ENCODE measurements around the gene MAST3.

MAST3 gene

DNA sequence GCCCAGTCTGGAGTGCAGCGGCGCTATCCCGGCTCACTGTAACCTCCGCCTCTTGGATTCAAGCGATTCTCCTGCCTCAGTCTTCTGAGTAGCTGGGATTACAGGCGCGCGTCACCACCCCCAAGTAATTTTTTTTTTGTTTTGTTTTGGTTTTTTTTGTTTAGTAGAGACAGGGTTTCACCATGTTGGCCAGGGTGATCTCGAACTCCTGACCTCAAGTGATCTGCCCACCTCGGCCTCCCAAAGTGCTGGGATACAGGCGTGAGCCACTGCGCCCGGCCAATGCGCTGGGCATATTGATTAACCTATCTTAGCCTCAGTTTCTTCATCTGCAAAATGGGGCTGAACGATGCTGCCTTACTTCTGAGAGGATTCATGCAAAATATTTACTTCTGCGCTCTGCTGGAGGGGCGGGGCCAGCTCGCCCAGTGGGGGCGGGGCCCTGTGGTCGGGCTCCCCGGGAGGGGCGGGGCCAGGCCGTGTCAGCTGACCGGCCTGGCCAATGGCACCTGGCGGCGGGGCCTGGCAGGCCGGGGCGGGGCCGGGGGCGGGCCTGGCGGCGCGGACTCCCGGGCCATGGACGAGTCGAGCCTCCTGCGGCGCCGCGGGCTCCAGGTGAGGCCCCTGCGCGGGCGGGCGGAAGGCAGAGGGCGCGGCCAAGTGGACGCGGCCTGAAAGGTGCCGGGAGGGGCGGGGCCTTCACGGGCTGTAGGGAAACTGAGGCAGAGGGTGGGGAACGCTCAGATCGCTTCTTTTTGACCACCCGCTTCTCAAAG lies at the start of gene MAST3:
MAST3 (plus strand) TSS at position 562 of the 776 bp plus-strand sequence; CDS start at position 577, 15 bp downstream.
- peak; percentile 94 for DNase-seq (ENCODE audit: low read depth in 2 of 2)

DNA sequence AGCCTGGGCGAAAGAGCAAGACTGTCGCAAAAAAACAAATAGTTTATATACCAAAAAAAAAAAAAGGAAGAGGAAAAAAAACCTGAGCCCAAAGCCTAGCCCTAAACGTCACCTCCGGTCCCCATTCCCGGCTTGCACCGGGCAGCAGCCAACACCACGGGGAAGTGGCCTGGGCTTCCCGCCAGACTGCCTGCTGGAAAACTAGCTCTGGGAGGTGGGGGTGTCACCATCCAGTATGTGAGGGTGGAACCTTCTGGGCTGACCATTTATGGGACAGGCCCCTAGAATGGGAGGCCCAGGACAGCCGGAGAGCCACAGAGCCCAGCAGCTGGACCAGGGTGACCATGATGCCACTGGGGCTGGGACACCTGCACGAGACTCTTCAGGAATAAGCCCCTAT lies 48.2 kb upstream of the MAST3 start:
- no peak for DNase-seq (ENCODE audit: low read depth in 2 of 2)

DNA sequence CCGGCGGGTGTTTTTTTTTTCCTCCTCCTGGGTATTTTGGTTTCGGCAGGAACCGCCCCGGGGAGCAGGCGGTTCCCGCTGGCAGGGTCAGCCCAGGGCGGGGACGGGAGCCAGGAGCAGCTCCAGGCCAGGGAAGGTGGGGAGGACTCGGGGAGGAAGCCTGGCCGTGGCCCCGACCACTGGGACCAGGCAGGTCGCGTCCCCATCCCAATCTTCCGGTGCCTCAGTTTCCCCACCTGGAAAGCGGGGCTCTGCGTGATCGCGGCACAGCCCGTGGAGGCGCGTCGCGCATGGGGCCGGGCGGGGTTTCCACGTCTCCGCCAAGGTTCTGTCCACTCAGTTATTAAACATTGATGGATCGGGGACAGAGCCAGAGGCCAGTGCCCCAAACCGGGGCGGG lies 45.7 kb upstream of the MAST3 start:
- DNase-seq (ENCODE audit: low read depth in 2 of 2) = no peak

DNA sequence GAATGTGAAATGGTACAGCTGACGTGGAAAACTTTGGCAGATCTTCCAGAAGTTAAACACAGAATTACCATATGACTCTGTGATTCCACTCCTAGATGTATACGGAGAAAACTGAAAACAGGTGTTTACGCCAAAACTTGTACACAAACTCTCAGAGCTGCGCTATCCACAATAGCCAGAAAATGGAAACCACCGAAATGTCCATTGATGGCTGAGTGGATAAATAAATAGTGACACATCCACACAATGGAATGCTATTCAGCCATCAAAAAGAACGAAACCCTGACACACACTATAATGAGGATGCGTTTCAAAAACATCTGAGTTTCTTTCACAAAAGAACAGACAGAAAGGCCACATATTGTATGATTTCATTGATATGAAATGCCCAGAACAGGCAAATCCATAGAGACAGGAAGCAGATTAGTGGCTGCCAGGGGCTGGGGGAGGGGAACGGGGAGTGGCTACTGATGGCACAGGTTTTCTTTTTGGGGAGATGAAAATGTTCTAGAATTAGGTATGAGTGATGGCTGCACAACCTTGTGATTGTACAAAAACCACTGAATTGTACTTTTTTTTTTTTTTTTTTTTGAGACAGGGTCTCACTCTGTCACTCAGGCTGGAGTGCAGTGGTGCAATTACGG lies 43.9 kb upstream of the MAST3 start:
- DNase-seq (ENCODE audit: low read depth in 2 of 2) = no peak

DNA sequence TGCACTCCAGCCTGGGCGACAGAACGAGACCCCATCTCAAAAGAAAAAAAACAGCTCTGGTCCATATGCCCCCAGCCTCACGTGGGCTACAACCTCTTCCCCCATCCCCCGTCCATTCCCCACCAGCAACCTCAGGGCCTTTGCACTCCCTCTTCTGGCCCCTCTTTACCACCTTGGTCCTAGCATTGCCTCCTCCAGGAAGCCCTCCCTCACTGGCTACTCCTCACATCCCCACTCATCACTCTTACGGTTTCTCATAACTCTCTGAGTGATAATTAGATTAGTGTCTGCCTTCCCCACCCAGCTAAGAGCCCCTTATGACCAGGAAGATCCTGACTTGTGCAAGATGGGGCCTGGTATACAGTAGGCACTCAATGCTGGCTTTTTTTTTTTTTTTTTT lies 41.6 kb upstream of the MAST3 start:
- DNase-seq (ENCODE audit: low read depth in 2 of 2) = no peak

DNA sequence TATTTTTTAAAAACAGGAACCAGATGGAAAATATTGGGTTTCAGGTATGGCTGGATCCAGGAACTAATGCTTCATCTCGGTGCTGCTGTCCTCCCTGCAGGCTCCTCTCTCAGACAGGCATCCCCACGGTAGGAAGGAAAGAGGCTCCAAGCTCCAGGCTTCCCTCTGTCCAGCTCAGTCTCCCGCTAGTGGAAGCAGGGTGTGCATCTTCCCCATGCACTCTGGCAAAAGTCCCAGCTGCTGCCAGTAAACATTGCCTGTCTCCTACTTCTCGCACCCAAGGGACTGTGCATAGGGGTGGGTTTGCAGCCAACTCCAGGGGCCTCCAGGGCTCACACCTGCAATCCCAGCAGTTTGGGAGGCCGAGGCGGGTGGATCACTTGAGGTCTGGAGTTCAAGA lies 40.0 kb upstream of the MAST3 start:
- no peak for DNase-seq (ENCODE audit: low read depth in 2 of 2)

DNA sequence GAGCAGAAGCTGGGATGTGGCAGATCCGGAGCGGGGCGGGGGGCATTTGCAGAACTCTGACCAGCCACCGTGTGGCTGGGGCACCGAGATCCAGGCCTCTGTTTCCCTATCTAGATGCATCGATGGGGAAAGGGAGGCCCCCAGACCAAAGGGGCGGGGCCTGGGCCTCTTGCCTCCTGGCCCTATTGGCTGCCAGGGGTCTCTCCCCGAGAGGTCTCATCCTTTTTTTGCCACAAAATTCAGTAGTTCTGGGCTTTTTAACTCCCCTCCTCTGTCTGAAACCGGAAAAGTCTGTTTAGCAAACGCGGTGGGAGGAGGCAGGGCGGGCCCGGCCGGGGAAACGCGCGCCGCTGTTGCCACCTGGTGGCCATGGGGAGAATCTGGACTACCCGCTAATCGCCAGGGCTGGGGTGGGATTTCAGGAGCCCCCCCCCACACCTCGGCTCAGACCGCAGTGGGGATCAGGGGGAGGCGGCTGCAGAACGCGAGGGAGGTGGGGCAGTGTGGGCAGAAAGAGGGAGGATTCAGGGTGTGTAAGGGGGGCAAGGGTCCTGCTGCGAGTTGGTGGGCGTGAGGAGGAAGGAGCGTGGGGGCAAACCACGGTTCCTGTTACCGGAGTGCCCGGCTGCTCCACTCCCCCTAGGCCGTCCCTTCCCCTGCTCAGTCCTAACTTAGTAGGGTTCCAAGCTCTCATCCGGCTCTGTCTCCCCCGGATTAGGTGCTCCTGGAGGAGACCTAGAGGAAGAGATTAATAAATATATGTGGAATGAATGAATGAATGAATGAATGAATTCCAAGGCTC lies 39.2 kb upstream of the MAST3 start:
- DNase-seq (ENCODE audit: low read depth in 2 of 2) = peak; percentile 55 to 65

DNA sequence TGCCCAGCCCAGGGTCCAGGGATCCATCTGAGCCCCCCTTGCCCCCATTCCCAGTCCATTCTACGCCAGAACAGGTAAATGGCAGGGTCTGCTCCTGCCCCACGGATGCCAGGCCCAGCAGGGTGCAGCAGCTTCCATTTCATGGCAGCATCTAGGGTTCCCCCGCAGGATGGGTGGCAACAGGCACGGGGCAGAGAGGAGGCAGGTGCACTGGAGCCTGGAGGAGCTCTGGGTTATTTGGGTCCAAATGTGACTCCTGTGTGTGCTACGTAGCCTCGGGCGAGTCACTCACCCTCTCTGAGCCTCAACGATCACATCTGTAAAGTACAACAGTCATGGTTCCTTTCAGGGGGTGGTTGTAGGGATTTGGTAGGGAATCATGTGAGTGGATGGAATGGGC lies 38.3 kb upstream of the MAST3 start:
- DNase-seq (ENCODE audit: low read depth in 2 of 2) = no peak

DNA sequence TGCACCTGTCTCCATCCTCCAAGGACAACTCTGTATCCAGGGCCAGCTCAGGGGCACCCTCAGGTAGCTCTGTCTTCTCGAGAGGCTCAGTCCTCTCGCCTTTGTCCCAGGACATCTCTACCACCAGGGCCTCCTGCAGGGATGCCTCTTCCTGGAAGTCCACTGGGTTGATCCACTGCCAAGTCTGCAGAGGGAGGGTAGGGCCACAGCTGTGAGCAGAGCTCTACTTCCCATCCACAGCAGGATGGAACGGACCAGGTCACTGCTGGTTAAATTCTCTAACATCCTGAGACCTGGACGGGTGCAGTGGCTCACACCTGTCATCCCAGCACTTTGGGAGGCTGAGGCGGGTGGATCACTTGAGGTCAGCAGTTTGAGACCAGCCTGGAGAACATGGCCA lies 37.7 kb upstream of the MAST3 start:
- DNase-seq (ENCODE audit: low read depth in 2 of 2) = no peak

DNA sequence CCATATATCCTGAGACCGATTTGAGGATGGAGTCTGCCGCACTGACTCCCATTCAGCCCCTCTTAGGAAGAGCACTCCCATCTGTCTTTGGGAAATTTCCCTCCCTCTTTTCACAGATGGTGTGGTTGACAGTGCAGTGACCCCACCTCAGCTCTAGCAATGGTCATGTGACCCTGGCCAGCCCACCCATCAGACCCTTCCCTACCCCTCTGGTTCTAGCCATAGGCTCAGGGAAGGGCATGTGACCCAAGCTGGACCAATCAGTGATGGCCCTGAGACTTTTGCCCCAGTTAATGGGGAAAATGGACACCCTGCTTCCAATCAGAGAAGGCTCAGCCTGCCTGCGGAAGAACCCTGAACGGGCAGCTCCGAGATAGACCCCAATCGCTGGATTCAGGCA lies 37.1 kb upstream of the MAST3 start:
- DNase-seq (ENCODE audit: low read depth in 2 of 2) = no peak

DNA sequence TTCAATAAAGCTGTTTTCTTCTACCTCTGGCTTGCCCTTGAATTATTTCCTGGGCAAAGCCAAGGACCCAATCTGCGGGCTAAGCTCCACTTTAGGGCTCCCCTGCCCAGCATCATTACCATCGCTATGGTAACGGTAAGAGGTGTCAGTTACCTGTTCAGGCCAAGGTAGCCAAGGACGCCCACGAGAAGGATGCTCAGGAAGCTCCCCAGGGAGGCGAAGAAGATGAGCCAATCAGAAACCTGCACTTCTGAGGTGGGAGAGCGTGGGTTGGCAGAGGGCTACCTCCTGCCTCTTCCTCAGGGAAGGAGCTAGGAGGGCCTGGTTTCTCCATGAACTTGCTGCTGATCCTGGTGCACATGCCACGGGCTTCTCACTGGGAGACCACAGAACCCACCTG lies 35.5 kb upstream of the MAST3 start:
- no peak for DNase-seq (ENCODE audit: low read depth in 2 of 2)

DNA sequence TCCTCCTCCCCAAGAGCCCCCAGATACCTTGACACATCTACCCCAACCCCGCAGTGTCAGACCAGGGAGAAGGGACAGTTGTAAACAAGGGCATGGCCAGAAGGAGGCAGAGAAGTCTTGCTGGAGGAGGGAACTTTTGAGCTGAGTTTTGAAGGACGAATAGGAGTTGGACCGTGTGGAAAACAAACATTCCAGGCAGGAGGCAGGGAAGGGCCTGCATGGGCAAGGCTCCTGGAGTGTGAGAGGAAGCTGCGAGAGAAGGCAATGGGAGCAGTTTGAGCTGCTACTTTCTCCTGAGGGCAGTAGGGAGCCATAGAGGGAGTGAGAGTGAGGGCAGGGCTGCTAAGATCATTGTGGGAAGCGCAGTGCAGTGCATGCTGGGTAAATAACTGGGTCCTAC lies 34.1 kb upstream of the MAST3 start:
- no peak for DNase-seq (ENCODE audit: low read depth in 2 of 2)

DNA sequence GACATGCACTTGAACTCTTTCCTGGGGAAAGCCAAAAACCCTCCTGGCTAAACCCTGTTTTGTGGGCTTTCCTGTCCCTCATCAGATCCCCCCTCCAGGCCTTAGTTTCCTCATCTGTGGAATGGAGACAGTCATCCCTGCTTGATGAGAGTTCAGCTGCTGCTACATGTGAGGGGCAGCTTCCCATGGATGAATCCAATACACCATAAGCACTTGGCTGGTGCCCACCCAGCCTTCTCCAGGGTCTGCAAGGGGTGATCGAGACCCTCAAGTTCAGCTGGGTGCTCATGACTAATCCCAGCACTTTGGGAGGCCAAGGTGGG lies 32.4 kb upstream of the MAST3 start:
- DNase-seq (ENCODE audit: low read depth in 2 of 2) = no peak

DNA sequence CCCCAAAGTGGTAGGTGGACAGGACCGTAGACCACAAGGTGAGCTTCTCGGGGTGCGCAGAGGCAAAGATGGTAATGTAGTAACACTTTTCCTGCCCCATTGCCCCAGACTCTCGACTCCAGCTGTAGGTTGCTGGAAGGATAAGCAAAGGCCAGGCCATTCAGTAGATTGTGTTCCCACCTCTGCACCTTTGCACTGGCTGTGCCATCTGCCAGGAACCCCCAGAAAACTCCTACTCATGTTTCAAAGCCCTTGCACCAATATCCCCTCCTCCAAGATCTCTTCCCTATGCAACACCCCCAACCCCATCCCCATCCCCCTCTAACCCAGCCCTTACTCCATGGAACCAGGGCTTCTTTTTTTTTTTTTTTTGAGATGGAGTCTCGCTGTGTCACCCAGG lies 29.2 kb upstream of the MAST3 start:
- no peak for DNase-seq (ENCODE audit: low read depth in 2 of 2)

DNA sequence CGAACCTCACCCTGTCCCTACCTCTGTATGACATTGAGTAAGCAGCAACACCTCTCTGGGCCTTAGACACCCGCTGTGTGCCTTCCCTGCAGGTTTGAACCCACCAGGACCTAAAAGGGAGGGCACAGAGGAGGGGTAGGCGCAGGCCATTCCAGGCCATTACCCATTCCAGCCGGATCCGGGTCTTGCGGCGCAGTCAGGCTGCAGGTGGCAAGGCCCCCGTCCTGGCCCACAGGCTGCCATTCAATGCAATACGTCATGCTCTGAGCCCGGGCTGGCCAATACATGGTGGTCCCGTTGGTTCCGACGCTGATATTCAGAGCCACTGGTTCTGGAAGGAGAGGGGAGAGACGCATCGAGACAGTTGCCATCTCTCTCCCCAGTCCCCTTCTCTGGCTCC lies 28.2 kb upstream of the MAST3 start:
- no peak for DNase-seq (ENCODE audit: low read depth in 2 of 2)

DNA sequence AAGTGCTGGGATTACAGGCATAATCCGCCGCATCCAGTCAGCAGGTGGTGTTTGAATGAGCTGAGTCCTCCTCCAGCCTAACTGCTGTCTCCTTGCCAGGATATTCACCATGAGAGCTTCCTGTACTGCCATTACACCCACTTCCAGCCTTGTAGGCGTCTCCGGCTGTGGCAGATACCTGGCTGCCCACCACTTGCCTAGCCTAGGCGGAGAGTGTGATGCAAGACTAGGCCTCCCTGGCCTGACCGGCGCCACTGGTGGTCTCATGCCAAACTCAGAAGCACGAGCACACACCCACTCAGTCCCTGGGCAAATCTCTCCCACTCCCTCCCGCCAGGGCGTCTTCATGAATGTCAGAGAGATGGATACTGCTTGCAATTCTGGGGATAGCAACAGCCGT lies 27.4 kb upstream of the MAST3 start:
- no peak for DNase-seq (ENCODE audit: low read depth in 2 of 2)

DNA sequence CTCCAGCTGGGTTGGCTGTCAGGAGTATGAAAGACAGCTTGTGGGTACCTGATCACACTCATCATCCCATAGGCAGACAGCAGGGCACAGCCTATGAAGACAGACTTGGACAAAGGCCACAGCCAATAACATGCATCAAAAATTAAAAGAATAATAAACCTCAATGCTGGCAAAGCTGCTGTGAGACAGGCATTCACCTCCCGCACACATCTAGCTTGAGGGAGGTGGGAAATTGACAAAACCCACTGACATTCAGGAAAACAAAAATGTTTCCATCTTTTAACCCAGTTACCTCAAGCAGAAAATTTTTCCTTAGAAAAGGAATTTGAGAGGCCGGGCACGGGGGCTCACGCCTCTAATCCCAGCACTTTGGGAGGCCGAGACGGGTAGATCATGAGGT lies 25.2 kb upstream of the MAST3 start:
- no peak for DNase-seq (ENCODE audit: low read depth in 2 of 2)

DNA sequence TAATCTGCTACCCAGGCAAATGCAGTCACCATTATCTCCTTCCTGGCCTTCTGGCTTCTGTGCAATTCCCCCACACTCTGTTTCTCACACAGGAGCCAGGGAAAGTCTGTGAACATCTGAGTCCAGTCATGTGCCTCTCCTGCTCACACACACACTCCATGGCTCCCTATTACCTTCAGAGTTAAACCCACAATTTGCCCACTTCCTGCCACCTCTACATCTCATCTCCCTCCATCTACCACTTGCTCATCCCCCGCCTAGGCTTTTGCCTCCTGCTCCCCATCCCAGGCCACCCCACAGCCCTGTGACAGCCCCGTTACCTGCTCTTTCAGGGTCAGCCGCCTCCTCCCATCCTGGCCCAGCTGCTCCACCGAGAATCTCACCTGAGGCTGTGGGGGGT lies 24.4 kb upstream of the MAST3 start:
- DNase-seq (ENCODE audit: low read depth in 2 of 2) = no peak

DNA sequence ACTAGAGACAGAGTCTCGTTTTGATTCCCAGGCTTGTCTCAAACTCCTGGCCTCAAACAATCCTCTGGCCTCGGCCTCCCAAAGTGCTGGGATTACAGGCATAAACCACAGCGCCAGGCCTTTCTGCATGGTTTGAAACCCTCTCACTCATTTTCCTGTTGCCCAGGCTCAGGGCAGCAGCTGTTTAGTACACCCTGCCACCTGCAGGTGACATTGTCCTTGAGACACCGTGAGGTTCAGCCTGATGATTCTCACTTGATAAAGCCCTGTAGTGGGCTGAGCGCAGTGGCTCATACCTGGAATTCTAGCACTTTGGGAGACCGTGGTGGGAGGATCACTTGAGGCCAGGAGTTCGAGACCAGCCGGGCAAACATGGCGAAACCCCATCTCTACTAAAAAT lies 23.4 kb upstream of the MAST3 start:
- DNase-seq (ENCODE audit: low read depth in 2 of 2) = no peak

DNA sequence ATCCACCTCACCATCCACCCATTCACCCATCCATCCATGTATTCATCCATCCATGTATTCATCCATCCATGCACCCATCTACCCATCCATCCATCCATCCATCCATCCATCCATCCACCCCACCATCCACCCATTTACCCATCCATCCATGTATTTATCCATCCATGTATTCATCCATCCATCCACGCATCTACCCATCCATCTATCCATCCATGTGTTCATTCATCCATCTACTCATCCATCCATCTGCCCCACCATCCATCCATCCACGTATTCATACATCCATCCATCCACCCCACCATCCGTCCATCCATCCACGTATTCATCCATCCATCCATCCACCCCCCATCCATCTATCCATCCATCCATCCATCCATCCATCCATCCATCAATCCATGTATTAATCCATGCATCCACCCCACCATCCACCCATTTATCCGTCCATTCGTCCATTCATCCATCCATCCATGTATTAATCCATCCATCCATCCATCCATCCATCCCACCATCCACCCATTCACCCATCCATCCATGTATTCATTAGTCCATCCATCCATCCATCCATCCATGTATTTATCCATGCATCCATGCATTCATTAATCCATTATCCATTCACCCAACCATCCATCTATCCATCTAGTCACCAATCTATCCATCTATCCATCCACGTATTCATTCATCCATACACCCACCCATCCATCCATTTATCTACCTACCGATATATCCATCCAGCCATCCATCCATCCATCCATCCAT lies 13.5 kb upstream of the MAST3 start:
- no peak for DNase-seq (ENCODE audit: low read depth in 2 of 2)

DNA sequence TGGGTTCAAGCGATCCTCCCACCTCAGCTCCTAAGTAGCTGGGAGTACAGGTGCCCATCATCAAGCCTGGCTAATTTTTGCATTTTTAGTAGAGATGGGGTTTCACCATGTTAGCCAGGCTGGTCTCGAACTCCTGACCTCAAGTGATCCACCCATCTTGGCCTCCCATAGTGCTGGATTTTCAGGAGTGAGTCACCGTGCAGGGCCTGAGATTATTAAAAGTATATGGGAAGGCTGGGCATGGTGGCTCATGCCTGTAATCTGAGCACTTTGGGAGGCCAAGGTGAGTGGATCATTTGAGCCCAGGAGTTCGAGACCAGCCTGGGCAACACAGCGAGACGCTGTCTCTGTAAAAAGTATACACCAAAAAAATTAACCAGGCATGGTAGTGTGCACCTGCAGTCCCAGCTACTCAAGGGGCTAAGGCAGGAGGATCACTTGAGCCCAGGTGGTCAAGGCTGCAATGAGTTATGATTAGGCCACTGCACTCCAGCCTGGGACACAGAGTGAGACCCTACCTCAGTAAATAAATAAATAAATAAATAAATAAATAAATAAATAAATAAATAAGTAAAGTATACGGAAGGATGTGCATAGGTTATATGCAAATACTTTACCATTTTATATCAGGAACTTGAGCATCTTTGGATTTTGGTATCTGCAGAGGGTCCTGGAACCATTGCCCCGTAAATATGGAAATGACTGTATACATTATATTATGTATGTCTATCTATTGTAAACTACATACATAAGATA lies 11.7 kb upstream of the MAST3 start:
- DNase-seq (ENCODE audit: low read depth in 2 of 2) = no peak

All from stimulated activated CD8-positive, alpha-beta memory T cell treated with anti-CD3 and anti-CD28 coated beads, Interleukin-15, amount 100 ng/mL, for 48 hours (primary cell).